ENCODE data around the gene CEP70. TPM values are rescaled to one million over a fixed set of nuclear protein-coding genes. Genes with fewer than 3 reads are reported as not detected.
"Not testable (repeated sequence)": the region's sequence is repeated elsewhere in the genome, so short reads cannot be mapped to it uniquely, and the experiment has no call there.

The CEP70 gene
- total RNA-seq, 1 donor from 2014 or later: 29.7 TPM

DNA sequence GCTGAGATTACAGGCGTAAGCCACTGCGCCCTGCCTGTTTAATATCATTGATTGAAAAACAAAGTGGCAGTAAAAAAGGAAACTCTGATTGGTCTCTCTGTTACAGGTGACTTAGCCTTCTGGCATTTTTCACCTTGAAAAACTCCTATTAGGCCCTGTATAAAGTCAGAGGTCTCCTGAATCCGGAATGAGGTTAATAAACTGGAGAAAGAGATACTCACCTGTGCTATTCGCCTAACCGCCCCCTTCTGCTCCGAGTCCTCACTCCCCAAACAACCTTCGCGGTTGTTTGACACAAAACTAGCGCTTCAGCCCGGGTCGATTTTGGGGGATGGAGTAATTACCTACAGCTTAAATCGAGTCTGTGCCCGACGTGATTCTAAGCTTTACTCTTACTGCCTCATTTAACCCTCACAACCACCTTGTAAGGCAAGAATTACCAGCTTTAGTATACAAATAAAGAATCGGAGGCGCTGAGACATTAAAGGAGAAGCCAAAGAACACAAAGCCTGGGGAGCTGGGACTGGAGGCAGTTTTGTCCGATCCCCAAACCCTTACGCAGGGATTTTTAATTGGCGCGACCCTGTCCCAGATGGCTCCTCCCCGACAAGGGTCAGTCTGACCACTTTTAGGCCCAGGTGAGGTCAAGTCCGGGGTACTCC, 441 bp downstream of the CEP70 start:
- no peak for DNase-seq

DNA sequence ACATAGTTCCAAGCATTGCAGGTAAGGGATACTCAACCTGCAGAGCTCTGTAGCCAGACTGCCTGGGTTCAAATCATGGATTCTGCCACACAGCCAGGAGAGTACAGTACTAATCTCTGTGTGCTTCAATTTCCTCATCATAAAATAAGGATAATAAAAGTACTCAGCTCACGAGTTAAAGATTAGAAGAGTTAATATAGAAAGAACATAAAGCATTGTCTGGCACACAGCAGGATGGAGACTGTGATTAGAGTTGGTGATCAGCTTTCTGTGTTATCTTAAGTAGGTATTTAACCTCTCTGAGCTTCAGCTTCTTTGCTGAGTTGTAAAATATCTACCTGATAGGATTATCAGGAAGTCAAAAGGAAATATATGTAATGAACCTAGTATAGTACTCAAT, 2.7 kb downstream of the CEP70 start:
- no peak for DNase-seq

DNA sequence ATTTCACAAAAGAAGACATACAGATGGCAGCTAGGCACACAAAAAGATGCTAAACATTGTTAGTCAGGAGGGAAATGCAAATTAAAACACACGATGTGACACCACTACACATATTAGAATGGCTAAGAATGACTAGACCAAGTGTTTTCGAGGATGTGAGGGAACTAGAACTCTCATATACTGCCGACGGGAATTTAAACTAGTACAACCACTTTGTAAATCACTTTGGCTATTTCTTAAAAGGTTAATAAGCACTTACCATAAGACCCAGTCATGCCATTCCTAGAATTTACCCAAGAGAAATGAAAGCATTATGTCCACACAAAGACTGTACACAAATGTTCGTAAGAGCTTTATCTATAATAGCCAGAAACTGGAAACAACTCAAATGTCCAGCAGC, 5.6 kb downstream of the CEP70 start:
- no peak for DNase-seq

DNA sequence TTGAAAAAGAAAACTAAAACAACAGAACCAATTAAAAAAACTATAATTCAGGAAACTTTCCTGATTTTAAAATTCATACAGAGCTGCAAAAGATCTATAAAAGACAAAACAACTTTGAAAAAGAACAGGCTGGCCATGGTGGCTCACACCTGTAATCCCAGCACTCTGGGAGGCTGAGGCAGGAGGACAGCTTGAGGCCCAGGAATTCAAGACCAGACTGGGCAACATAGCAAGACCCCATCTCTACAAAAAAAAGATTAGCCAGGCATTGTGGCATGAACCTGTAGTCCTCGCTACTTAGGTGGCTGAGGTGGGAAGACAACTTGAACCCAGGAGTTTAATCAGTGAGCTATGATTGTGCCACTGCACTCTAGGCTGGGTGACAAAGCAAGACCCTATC, 6.7 kb downstream of the CEP70 start:
- no peak for DNase-seq

DNA sequence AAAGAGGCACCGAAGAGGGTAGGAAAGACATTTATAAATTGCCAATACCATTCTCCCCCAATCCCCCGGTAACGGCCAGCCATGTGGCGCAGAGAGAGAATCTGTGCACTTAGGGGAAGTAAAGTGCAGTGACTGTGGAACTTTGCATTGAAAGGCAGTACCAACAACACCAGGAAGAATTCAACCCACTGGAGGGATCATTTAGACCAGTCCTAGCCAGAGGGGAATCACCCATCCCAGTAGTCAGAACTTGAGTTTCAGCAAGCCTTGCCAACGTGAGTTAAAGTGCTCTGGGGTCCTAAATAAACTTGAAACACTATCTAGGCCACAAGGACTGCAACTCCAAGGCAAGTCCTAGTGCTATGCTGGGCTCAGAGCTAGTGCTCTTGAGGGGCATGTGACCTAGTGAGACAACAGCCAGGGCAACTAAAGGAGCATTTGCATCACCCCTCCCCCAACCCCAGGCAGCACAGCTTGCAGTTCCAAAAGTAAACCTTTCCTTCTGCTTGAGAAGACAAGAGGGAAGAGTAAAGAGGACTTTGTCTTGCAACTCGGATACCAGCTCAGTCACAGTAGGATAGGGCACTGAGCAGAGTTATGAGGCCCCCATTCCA, 15.0 kb downstream of the CEP70 start:
- DNase-seq: no peak

DNA sequence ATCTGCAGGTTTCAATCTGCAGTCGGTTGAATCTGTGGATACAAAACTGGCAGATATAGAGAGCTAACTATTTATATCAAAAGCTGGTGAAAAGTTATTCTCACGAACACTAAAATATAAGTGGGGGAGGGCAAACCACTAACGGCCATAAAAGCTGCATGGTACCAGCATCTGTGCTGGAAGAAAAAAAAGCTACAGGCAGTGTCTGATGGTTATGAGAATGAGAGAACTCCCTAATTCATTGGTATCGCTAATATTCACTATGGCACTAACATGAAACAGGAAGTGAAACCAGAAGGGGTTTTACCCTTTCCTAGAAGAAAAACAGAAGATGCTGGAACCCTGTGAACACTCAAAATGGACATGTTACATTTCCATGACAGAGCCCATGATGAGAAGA, 15.9 kb downstream of the CEP70 start:
- no peak for DNase-seq

DNA sequence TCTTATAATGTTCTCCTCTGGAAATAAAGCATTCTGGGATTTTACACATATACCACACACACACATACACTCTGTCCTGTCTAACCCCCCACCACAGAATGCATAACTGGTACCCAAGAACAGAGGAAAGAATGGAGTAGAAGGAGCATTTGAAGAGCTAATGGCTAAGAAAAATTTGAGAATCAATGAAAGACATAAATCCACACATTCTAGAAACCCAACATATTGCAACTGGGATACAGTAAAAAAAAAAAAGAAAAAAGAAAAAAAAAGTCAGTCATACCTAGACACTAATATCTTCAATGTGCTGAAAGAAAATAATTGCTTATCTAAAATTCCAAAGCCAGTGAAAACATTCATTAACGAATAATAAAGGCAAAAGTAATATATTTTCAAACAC, 20.9 kb downstream of the CEP70 start:
- DNase-seq: no peak

DNA sequence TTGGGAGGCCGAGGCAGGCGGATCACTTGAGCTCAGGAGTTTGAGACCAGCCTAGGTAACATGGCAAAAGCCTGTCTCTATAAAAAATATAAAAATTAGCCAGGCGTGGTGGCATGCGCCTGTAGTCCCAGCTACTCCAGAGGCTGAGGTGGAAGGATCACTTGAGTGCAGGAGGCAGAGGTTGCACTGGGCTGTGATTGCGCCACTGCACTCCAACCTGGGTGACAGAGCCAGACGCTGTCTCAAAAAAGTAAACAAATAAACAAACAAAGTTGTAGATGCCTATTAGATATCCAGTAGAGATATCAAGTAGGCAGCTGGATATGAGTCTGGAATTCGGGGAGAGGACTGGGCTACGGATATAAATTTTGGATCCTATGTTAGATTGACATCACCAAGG, 24.4 kb downstream of the CEP70 start:
- not testable (repeated sequence) for DNase-seq

DNA sequence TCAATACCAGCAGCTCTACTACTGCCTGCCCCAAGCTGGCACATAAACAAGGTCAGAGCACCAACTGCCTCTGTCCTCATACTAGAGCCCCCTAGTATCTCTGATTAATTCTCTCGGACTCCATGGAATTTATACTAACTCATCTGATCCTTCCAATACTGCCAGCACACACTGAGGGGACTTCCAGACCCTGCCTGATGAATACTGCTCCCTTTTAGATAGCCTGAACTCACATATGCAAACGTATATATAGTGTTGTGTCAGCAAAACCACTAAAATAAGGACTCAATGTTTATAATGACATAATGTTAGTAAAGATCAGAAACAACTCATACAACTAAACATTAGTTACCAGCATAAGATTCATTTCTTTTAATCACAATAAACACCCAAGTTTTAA, 25.0 kb downstream of the CEP70 start:
- DNase-seq: no peak

DNA sequence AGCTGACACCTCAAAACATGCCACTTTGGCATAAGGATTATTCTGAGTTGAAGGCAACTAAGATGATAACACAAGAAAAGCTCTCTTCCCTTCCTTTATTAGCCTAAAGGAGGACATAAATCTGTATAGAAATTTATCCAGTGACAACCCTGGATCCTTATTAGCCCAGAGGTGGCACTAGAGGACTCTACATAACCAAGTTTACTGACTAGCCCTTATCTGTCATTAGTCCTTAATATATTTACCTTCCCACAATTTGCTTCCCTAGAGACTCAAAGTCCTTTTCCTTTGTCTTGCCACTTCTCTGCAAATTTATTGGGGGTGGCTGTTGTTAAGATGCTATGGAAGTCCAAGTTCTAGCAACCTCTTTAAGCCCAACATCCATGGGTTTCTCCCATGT, 26.7 kb downstream of the CEP70 start:
- no peak for DNase-seq

DNA sequence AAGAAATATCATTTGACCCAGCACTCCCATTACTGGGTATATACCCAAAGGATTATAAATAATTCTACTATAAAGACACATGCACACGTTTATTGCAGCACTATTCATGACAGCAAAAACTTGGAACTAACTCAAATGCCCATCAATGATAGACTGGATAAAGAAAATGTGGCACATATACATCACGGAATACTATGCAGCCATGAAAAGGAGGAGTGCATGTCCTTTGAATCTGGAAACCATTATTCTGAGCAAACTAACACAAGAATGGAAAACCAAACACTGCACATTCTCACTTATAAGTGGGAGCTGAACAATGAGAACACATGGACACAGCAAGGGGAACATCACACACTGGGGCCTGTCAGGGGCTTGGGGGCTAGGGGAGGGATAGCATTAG, 27.8 kb downstream of the CEP70 start:
- DNase-seq: not testable (repeated sequence)

DNA sequence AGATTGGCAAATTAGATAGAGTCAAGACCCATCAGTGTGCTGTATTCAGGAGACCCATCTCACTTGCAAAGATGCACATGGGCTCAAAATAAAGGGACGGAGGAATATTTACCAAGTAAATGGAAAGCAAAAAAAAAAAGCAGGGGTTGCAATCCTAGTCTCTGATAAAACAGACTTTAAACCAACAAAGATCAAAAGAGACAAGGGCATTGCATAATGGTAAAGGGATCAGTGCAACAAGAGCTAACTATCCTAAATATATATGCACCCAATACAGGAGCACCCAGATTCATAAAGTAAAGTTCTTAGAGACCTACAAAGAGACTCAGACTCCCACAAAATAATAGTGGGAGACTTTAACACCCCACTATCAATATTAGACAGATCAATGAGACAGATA, 31.2 kb downstream of the CEP70 start:
- DNase-seq: not testable (repeated sequence)

DNA sequence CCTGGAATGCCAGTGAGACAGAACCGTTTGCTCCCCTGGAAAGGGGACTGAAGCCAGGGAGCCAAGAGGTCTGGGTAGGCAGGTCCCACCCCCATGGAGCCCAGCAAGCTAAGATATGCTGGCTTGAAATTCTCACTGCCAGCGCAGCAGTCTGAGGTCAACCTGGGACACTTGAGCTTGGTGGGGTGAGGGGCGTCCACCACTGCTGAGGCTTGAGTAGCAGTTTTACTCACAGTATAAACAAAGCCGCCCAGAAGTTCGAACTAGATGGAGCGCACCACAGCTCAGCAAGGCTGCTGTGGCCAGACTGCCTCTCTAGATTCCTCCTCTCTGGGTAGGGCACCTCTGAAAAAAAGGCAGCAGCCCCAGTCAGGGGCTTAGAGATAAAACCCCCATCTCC, 33.6 kb downstream of the CEP70 start:
- DNase-seq: no peak

DNA sequence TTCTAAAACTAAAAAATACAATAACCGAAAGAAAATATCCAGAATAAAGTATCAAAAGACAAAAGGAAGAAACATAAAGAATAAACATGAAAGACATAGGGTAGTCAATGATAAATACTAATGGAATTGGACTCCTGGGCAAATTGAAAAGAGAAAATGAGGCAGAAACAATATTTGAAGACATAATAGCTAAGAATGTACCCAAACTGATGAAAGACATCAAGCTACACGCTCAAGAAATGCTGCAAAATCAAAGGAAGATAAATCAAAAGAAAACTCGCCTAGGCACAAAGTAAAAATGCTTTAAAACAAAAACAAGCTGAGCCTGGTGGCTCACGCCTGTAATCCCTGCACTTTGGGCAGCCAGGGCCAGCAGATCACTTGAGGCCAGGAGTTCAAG, 34.9 kb downstream of the CEP70 start:
- no peak for DNase-seq

DNA sequence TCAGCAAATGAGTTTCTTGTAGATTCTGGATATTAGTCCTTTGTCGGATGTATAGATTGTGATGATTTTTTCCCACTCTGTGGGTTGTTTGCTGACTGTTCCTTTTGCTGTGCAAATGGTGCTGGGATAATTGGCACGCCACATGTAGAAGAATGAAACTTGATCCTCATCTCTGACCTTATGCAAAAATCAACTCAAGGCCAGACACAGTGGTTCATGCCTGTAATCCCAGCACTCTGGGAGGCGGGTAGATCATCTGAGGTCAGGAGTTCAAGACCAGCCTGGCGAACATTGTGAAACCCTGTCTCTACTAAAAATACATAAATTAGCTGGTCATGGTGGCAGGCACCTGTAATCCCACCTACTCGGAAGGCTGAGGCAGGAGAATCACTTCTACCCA, 39.3 kb downstream of the CEP70 start:
- not testable (repeated sequence) for DNase-seq

DNA sequence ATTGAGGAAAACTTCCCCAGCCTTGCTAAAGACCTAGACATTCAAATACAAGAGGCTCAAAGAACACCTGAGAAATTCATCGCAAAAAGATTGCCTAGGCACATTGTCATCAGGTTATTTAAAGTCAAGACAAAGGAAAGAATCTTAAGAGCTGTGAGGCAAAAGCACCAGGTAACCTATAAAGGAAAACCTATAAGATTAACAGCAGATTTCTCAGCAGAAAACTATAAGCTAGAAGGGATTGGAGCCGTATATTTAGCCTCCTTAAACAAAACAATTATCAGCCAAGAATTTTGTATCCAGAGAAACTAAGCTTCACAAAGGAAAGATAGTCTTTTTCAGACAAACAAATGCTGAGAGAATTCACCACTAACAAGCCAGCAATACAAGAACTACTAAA, 43.1 kb downstream of the CEP70 start:
- DNase-seq: not testable (repeated sequence)

DNA sequence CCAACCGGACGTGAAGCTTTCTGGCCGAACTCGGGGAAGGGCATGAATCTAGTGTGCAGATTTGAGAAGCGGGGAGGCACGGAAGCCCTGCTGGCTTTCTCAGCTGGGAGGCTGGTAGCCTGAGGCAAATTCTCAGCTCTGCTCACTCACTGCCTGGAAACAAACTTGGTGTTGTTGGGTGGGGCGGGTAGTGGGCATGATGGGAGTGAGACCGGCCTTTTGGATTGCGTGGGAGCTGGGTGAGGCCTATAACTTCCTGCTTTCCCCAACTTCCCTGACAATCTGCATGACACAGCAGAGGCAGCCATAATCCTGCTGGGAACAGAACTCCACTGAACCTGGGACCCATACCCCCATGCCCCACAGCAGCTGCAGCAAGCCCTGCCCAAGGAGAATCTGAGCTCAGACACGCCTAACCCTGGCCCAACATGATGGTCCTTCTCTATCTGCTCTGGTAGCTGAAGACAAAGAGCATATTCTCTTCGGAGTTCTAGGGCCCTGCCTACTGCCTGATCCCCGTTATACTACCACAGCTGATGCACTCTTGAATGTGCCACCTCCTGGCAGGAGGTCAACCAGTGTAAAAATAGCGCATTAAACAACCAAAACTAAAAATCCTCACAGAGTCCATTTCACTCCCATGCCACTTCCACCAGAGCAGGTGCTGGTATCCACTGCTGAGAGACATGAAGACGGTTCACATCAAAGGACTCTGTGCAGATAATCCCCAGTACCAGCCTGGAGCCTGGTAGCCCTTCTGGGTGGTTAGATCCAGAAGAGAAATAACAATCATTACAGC, 44.7 kb downstream of the CEP70 start:
- no peak for DNase-seq

DNA sequence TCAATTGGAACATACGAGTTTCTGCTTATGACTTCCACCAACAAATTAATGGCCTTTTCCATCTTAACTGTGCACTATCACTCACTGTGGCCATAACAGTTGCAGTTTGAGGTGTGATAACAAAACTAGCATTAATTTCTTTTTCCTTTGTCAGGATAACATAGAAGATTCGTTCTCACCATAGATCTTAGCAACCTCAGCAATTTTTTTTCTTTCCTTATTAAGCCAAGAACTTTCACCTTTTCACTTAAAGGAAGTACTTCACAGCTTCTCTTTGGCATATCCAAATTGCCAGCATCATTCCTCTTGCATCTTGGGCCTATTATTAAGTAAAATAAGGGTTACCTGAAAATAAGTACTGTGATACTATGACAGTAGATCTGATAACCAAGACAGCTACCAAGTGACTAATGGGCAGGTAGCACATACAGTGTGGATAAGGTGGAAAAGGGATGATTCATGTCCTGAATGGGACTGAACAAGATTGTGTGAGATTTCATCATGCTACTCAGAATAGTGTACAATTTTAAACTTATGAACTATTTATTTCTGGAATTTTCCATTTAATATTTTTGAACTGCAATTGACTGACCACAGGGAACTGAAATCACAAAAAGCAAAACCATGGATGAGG, 46.6 kb downstream of the CEP70 start:
- no peak for DNase-seq

DNA sequence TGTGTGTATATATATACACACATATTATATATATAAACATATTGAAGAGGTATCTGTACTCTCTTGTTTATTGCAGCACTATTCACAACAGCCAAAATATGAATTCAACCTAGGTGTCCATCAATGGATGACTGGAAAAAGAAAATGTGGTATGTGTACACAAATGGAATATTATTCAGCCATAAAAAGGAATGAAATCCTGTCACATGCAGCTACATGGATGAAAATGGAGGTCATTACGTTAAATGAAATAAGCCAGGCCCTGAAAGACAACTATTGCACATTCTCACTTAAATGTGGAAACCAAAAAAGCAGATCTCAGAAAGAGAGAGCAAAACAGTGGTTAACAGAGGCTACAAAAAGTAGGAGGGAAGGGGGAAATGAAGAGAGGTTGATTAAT, 49.5 kb downstream of the CEP70 start:
- no peak for DNase-seq

DNA sequence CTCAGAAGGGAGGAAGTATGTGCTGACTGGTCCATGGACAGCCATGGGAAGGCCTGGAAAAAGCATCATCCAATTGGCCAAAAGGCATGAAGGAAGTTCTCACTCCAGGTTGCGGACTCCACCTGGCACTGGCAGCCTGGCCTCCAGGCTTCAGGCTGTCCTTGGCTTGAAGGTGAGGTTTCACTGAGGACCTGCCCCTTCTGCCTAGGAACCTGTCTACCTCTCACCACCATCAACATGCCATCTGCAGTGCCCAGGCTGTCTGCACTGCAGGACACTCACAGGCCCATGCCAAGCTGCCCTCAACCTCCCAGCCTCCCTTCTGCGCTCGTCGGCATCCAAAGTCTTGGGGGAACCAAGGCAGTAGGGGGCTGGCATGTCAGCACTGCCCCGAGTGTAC, 51.1 kb downstream of the CEP70 start:
- no peak for DNase-seq

DNA sequence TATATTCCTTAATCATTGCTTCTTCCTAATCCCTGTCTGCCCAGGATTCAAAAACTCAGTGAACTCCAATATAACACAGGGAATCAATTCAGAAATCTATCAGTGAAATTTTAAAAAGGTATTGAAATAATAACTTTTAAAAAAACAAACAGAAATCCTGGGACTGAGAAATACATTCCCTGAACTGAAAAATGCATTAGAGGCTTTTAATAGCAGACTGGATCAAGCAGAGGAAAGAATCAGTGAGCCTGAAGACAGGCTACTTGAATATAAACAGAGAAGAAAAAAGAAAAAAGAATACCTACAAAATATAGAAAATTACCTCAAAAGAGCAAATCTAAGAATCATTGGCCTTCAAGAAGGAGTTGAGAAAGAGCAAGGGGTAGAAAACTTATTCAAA, 54.7 kb downstream of the CEP70 start:
- no peak for DNase-seq

DNA sequence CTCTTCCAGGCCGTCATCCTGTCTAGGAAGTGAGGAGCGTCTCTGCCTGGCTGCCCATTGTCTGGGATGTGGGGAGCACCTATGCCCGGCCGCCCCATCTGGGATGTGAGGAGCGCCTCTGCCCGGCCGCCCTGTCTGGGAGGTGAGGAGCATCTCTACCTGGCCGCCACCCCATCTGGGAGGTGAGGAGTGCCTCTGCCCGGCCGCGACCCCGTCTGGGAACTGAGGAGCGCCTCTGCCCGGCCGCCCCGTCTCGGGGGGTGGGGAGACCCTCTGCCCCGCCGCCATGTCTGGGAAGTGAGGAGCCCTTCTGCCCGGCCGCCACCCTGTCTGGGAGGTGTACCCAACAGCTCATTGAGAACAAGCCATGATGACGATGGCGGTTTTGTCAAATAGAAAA, 72.6 kb downstream of the CEP70 start:
- not testable (repeated sequence) for DNase-seq

All from skin of body (tissue), 2 donors.